Ishikawa (cell line): ENCODE measurements around the gene LCMT2.

Source experiments
- CEBPB ChIP-seq: IDR thresholded peaks from 2 replicates; pipeline ENCODE4 v1.6.1; 2012
- CREB1 ChIP-seq: IDR thresholded peaks from 2 replicates; pipeline ENCODE4 v1.6.1; 2012; ENCODE audit warnings: low read depth
- EGR1 ChIP-seq: IDR thresholded peaks from 2 replicates; pipeline ENCODE4 v1.6.1; 2012
- EP300 ChIP-seq: IDR thresholded peaks from 2 replicates; pipeline ENCODE4 v1.6.1; 2012; ENCODE audit warnings: borderline replicate concordance
- FOXM1 ChIP-seq: IDR thresholded peaks from 2 replicates; pipeline ENCODE4 v1.6.1; 2012; ENCODE audit warnings: low read depth, borderline replicate concordance
- NFIC ChIP-seq: IDR thresholded peaks from 2 replicates; pipeline ENCODE4 v1.6.1; 2012
- RAD21 ChIP-seq: IDR thresholded peaks from 2 replicates; pipeline ENCODE4 v1.6.1; 2012; ENCODE audit warnings: low read depth
- TAF1 ChIP-seq: IDR thresholded peaks from 2 replicates; pipeline ENCODE4 v1.6.1; 2012; ENCODE audit warnings: low read depth, mild to moderate bottlenecking
- TCF12 ChIP-seq: IDR thresholded peaks from 2 replicates; pipeline ENCODE4 v1.6.1; 2012; ENCODE audit warnings: low read depth
- TEAD4 ChIP-seq: IDR thresholded peaks from 2 replicates; pipeline ENCODE4 v1.6.1; 2012
- YY1 ChIP-seq: IDR thresholded peaks from 2 replicates; pipeline ENCODE4 v1.6.1; 2012; ENCODE audit warnings: low read depth
- ZBTB7A ChIP-seq: IDR thresholded peaks from 2 replicates; pipeline ENCODE4 v1.6.1; 2012; ENCODE audit warnings: low read depth
- TF ChIP-seq, protein P1 (sequence below): IDR thresholded peaks from 2 replicates; pipeline ENCODE4 v1.6.1; 2012; ENCODE audit warnings: low read depth, mild to moderate bottlenecking
- TF ChIP-seq, protein P2 (sequence below): IDR thresholded peaks from 2 replicates; pipeline ENCODE4 v1.6.1; 2012
- TF ChIP-seq, protein P3 (sequence below): IDR thresholded peaks from 2 replicates; pipeline ENCODE4 v1.6.1; 2012

The LCMT2 gene

DNA sequence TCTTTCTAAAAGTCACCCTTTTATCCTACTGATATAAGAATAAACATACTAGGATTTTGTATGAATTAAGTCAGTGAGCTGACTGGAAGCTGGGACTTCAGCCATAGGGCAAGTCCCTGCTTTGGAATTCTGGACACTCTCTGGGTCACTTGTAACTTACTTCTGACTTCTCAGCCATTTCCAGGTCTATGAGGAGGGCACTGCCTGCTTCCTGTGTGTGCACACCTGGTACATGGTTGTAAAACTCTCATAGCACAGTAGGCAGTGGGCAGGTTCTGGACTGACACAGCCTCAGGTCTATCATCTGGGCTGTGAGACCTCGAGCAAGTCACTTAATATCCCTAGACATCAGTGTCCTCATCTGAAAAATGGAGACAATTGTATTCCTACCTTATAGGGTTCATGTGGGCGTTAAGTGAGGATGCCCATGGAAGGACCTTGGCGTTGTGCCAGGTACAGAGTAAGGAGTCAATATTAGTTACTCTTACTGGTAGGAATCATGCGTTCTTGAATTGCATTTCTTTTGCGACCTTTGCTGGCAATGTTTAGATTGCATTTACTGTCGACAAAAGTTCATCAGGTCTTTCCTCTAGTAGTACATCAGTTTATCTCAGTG is 36.2 kb downstream of the LCMT2 start:
- TF ChIP-seq, protein P1, sequence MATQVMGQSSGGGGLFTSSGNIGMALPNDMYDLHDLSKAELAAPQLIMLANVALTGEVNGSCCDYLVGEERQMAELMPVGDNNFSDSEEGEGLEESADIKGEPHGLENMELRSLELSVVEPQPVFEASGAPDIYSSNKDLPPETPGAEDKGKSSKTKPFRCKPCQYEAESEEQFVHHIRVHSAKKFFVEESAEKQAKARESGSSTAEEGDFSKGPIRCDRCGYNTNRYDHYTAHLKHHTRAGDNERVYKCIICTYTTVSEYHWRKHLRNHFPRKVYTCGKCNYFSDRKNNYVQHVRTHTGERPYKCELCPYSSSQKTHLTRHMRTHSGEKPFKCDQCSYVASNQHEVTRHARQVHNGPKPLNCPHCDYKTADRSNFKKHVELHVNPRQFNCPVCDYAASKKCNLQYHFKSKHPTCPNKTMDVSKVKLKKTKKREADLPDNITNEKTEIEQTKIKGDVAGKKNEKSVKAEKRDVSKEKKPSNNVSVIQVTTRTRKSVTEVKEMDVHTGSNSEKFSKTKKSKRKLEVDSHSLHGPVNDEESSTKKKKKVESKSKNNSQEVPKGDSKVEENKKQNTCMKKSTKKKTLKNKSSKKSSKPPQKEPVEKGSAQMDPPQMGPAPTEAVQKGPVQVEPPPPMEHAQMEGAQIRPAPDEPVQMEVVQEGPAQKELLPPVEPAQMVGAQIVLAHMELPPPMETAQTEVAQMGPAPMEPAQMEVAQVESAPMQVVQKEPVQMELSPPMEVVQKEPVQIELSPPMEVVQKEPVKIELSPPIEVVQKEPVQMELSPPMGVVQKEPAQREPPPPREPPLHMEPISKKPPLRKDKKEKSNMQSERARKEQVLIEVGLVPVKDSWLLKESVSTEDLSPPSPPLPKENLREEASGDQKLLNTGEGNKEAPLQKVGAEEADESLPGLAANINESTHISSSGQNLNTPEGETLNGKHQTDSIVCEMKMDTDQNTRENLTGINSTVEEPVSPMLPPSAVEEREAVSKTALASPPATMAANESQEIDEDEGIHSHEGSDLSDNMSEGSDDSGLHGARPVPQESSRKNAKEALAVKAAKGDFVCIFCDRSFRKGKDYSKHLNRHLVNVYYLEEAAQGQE = no peak
- TF ChIP-seq EP300 (no peak), FOXM1 (no peak), EGR1 (no peak), TEAD4 (no peak), ZBTB7A (no peak), TCF12 (no peak), NFIC (no peak; the same call in 1 of the 2 replicates), YY1 (no peak), CEBPB (no peak), CREB1 (no peak), TAF1 (no peak), RAD21 (no peak)
- TF ChIP-seq, protein P2, sequence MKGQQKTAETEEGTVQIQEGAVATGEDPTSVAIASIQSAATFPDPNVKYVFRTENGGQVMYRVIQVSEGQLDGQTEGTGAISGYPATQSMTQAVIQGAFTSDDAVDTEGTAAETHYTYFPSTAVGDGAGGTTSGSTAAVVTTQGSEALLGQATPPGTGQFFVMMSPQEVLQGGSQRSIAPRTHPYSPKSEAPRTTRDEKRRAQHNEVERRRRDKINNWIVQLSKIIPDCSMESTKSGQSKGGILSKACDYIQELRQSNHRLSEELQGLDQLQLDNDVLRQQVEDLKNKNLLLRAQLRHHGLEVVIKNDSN = no peak
- TF ChIP-seq, protein P3, sequence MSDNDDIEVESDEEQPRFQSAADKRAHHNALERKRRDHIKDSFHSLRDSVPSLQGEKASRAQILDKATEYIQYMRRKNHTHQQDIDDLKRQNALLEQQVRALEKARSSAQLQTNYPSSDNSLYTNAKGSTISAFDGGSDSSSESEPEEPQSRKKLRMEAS = no peak

GRCh38 chr15:43293432-43293831 is 36.9 kb downstream of the LCMT2 start:
- TF ChIP-seq, protein P1 = no peak
- TF ChIP-seq ZBTB7A (no peak), TCF12 (no peak), EP300 (no peak), CEBPB (no peak), FOXM1 (no peak), YY1 (no peak), TEAD4 (no peak), NFIC (no peak), RAD21 (no peak), CREB1 (no peak), TAF1 (no peak), EGR1 (no peak)
- TF ChIP-seq, protein P2 = no peak
- TF ChIP-seq, protein P3 = no peak

GRCh38 chr15:43292375-43293078 is 37.8 kb downstream of the LCMT2 start:
- TF ChIP-seq EP300 = no peak
- TF ChIP-seq, protein P3 = no peak
- TF ChIP-seq TCF12 = no peak
- TF ChIP-seq FOXM1 = no peak
- TF ChIP-seq, protein P1 = no peak
- TF ChIP-seq, protein P2 = no peak
- TF ChIP-seq ZBTB7A = no peak
- no peak for TF ChIP-seq TEAD4
- TF ChIP-seq EGR1 = no peak
- no peak for TF ChIP-seq CEBPB
- no peak for TF ChIP-seq CREB1
- TF ChIP-seq YY1 = no peak
- no peak for TF ChIP-seq TAF1
- no peak for TF ChIP-seq RAD21
- TF ChIP-seq NFIC = no peak
